GM18870 (cell line): ENCODE data around the gene DLX6.

ENCODE experiments used
- ATAC-seq: cut with Tn5 transposase; IDR thresholded peaks from one replicate; pipeline ENCODE4 v1.9.1; 2021; ENCODE audit warnings: moderate library complexity; ENCODE audit not compliant: unreplicated experiment

The DLX6 gene

DNA sequence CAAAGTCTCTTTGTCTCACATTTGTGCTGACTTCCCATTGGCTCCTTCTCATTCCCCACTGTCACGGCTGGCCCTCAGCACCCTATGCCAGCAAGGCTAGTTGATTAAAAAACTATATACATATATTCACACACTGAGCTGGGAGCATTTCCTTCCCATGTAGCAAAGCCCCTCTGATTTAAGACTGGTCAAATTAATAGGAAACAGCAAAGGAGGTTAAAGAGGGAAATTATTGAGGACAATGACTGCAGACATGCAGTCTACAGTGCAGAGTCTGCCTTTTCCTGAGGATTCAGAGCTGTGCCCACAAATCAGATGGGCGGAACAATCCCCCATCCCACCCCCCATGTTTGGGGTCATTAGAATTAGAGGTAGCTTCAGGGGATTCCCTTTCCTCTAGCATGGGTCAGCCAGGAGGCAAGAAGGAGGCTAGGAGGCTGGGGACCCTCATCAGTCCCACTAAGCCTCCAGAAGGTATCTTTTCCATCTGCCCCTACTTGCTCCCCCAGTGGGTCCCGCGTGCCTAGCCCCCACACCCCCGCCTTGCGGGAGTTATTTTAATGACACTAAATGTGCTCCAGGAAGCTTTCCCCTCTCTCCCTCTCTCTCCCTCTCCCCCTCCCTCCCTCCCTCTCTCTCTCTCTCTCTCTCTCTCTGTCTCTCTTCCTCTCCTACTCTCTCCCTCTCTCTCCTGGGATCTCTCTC, 9.8 kb upstream of the DLX6 start:
- no peak for ATAC-seq

DNA sequence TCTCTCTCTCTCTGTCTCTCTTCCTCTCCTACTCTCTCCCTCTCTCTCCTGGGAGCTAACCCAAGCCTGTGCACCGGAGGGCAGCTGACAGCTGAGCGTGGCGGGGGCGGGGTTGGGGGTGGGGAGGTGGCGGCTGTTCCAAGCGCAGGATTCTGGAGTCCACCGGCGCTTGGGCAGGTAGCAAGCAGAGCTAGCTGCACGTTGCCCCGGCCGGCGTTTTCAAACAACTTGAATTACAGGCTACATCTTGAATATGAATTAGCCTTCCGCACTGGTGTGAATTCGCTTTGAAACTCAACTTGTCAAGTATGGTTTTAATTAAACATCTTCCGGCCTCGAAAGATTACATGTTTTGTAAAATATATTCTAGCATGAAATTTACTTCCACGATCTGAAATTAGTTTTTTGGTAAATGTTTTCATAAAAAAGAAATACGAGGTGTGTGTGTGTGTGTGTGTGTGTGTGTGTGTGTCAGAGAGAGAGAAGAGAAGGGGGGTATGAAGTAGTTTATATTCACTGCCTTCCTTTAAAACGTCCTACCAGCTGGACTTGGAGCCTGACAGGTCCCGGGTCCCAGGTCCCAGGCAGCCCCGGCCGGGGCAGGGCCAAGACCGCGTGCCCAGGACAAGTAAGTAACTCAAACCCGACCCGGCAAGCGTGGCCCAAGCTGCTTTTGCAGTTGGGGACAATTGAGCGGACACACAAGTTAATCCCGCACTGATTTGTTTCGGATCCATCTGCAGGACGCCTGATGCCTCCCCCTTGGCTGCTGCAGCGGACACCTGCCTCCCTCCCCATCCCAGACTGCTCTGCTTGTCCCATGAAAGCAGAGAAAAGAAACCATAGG, 9.0 kb upstream of the DLX6 start:
- no peak for ATAC-seq

DNA sequence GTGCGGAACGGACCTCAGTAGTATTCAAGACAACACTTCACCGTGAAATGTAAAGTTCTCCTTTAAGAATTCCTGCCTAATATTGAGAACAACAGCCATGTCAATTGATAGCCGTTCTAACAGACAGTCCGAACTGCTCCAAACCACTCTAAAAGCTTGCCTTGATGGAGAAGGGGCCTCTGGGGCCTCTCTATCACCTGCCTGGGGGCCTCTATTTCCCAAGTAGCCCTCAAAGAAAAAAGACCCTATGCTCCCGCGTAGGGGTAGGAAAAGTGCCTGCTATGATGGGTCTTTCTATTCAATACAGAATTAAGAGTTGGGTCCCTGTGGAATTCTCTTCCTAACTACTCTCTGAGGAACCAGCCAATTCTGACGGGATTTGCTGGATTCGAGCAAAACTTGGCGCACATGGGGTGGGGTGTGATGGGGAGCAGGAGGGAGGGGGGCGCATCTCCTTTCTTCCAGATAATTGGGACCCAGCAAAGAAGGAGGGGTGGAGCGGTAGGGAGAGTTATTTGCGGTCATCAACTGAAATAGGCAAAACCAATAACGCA, 8.3 kb upstream of the DLX6 start:
- ATAC-seq: no peak

DNA sequence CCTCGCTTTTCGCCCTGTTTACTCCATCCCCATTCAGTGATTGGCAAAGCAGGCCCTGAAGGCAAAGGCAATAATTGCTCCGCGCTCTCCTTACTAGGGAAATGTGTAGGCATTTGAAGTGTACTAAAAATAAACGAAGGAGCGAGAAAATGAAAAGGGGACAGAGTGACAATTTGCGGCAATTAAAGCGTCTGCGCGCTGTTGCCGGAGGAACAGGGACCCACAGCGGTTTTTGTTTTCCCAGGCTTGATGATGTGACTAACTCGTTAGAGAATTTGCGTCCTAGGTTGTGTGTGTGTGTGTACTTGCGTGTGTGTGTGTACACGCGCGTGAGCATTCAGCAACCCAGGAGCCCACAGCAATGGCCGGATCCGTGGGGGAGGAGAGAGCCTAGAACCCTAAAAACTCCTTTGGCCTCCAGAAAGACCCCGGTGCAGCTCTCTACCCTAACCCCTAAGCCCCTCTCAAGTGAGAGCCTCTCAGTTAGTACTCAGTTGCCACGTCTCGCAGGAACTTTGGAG, 7.8 kb upstream of the DLX6 start:
- no peak for ATAC-seq

DNA sequence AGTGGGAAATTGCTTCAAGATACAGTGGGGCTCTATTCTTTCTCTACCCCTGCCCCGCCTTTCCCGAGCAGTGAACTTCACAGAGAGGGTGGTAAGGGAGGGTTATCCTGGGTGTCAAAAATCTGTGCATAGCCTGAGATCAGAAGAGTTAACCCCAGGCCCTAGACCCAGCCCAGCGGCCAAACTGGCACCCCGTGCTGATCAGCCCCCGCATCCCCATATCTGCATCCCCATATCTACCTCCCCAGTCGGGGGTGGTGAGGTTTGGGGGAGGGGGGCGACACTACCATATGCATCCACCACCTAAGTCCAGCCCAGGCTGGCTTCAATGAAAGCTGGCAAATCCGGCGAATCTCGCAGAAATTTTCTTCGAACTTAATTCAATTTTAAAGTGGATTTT, 7.0 kb upstream of the DLX6 start:
- no peak for ATAC-seq

DNA sequence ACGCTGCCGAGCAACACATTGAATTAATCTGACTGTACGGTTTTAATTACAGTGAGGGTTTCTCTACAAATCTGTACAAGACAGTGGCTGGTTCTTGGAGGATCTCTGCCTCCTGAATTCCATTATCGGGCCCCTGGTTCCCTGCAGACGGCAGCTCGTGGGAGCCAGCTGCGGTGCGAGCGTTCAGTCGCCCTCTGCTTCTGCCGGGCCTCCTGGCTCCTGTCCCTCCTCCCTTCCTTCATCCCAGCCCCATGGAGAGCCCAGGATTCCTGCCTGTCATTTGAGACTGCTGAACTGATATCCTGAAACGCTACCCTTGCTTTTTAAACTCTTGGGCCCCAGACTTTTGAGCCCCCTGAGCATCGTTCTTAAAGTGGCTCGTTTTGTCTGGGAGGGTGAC, 6.6 kb upstream of the DLX6 start:
- ATAC-seq: no peak

DNA sequence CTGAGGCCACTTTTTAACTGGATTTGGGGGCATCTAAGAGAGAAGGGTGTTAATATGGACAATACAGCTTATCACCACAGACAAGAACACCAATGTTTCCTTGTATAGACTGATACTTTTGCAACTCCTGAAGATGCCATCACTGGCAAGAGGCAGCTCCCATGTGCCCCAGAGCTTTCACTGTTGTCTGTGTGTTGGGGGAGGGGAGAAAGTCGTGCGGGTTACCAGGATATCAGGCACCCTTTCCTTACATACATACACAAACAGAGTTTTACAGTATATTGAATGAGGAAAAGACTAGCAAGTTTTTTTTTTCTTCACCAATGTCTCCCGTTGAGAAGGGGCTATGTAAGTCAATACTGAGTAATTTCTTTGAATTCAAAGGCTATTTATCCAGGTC, 4.1 kb upstream of the DLX6 start:
- no peak for ATAC-seq

DNA sequence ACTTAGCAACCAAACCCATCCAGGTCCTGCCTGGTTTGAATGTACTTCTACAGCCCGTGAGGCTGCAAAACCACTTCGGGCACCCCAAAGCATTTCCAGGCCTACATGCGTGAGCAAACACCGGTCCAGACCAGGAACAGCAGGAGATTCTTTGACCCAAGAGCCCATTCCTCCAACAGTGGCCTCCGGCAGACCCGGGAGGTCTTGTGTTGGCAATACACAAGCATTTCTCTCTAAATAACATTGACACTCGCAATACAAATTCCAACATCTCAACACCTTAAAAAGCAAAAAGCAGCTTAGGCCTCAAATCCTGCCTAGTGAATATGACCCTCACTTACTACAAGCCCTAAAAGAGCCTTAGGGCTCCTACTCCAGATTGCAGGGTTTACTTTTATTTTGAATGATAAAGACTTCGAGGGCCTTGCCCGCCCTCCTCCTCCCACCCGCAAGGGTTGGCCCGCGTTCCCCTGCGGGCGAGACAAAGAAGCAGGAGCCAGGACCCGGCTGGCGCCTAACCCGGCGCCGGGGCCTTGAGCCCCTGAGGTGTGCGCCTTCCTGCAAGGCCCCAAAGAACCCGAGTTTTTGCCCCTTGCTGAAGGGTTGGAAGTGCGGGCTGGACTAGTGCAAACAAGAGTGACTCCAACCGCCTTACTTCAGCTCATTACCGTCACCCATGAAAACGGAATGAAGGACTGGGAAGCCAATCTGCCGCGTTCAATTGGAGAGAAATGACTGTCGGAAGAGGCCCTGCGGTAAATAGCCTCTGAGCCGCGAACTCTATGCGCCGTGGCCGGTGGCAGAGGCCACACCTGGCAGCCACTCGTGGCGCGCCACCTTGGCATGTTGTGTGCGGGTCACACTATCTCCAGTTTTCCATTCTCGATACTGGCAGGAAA, 3.4 kb upstream of the DLX6 start:
- no peak for ATAC-seq

DNA sequence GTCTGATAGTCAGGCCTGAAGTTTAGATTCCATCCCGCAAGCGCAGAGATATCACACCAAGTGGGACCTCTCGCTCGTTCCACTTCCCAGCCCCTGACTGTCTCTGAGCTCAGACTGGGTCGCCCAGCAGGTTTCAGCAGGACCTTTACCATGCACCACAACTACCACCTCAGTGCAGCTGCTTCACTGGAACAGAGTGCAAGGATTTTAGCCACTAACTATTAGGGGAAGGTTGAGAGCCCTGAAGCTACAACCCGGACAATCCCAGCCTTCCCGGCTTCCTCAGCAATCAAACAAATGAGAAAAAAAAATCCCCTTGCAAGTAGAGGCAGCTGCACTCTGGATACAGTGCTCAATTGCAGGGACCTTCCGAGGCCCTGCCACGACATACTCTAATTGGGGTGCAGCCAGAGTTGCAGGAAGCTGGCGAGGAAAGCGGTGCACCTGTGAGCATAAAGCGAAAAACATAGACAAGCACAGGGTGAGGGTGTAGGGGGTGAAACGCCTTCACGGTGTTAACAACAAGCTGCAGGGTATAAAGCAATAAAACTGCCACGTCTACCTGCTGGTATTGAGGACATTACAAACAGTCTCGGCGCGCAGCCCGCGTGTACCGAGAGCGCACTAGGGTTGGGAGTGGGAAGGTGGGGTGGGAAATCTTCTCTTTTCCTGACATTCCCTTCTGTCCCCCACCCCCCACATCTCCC, 2.6 kb upstream of the DLX6 start:
- ATAC-seq: no peak

DNA sequence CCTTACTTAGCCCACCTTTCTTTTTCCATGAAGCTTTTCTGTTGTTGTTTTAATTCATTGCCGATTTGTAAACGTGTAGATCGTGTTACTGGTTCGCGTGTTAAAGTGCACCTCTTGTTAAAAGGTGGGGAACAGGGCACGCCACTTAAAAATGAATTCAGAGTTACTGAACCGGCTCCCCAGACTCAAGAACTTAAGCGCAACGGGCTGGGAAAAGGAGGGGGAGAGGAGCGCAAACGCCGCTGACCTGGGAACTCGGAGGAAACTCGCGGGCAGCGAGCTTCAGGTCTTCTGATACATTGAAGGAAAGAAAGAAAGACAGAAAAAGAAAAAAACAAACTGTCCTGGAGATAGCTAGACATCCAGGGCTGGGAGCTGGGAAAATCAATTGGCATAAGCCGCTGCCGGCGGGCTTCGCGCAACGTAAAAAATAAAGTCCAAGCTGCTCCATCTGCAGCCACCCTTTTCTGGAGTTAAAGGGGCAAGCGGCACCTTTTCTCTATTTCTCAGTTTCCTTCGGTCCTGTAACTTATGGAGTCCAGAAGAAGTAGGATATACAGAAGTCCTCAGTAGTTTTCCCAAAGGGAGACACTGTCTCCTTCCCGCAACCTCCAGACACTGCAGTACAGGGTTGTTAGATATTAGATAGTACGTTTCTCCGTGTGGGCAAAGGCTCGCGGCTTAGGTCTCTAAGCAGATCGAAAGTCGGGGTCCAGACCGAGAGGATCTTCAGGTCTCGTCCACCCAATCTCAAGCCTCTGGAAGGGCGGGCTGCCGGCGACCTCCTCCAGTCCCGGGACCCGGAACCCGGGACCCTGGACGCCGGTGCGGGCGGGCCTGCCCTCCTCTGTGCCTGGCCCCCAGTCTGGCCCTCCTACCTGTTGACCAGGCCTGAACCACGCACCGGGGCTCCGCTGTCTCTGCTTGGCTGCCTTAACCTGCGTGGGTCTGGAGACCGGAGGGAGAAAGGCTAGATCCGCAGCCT, 1.8 kb upstream of the DLX6 start:
- ATAC-seq: no peak

DNA sequence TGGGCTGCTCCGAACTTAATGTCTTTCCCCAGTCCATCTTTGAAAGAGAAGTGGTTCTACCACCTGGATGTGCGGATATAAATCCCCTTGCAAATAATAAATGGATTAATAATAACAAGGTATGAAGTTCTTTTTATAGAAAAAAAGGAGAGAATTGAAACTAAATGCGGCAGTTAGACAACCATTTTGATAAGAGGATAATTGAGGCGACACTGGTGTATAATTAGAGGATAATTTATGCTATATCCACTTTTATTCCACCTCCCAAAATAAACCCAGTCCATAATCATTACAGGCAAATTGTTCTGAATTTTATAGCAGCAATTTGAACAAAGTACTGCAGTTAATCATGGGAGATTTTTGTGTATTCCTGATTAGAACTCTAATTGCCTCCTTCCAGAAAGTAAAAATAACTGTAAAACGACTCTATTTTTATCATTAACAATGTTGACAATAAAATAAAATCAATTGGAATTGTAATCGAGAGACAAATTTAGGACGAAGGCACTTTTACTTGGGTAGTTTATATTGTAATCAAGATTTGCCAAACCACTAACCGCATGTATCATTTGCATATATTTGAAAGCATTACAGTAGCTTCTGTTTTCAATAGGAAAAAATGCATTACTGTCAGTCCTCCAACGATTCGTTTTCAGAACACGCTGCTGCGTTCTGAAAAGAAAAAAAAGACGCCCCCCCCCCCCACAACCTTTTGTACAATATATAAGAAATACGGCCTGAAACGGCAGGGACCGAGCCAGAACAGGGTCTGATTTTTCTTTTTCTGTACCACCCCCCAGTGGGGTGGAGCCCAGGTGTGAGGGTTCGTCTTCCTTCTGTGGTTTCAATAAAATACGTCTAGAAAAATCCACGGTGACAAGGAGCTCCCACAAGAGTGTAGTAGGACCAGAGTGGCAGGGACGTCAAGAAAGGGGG, 838 bp upstream of the DLX6 start:
- ATAC-seq: no peak

DNA sequence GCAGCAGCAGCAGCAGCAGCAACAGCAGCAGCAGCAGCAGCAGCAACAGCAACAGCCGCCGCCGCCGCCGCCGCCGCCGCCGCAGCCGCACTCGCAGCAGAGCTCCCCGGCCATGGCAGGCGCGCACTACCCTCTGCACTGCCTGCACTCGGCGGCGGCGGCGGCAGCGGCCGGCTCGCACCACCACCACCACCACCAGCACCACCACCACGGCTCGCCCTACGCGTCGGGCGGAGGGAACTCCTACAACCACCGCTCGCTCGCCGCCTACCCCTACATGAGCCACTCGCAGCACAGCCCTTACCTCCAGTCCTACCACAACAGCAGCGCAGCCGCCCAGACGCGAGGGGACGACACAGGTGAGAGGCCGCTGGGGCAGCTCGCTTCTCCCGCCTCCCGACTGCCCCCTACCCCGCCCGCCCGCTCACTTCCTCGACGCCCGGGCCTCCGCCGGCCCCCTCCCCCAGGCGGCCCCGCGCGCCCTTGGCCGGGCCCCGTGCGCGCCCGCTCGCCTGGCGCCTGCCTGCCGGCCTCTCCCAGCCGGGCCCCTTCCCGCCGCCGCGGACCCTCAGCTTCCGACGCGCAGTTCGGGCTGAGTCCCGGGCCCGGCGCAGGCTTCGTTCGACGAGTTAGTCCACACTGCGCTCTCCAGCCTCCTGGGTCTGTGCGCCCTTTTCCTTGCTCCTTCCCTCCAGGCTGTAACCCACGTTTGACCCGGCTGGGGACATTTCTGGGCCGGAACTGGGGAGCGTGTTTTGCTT, 882 bp downstream of the DLX6 start:
- ATAC-seq: no peak

DNA sequence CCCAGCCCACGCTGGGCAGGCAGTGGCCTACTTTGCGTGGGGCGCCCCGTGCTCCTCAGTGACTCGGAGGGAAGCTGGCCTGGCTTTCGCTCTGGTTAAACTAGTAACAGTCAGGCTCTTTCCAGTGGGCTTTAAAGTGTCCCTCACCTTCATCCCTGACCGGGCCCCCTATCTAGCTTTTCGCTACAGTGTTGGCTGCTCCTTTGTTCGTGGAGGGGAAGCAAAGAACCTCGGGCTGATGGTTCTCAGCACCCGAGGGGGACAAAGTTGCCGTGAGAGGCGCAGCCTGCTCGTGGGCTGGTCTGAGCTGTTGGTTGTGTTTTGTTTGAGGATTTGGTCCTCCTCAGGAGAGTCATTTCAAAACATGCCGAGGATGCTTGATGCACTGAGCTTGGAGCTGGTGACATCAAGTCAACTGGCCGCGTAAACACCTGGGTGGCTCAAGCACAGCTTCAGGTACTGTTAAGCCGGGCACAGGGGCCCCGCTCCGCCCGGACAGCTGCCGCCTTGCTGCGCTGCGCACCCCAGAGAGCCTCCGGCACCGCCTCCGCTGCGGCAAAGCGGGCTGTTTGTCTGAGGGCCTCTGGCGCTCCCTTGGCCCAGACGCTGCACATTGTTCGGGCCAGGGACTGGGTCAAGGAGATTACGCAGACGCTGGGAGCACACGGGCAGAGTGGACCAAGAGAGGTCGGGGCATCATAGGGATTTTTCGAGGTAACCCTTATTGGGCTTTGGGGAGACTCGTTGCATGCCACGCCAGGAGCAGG, 1.6 kb downstream of the DLX6 start:
- ATAC-seq: no peak

DNA sequence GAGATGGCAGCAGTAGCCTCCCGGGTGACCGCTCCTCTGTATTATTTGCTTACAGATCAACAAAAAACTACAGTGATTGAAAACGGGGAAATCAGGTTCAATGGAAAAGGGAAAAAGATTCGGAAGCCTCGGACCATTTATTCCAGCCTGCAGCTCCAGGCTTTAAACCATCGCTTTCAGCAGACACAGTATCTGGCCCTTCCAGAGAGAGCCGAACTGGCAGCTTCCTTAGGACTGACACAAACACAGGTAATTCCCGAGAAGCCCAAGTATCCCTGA, 2.2 kb downstream of the DLX6 start:
- no peak for ATAC-seq

DNA sequence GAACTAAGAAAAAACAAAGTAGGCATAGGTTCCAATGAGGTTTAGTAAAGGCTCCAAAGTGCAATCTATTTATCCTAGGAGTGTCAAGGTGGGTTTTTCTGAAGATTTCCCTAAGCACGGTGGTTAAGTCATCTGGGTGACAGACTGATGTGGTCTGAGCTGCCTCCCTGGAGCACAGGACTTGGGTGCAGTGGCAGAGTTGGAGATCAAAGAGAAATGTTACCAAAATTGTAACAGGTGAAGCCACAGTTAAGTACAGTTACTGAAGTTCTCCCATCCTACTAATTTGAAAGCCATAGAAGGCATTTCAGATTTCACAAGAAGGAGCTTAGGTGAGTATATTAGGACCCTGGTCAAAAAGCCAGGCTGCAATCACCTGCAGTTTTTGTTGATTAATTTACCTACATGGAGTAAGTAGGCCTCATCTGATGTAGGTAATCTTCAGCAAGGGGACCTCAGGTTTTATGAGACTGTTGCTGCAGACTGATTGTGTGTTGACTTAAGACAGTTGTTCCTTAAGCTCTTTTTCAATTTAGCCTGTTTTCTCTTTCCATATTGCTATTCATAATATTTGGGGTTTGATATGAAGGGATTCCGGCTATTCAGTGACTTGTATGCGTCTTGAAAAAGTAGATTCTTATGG, 3.0 kb downstream of the DLX6 start:
- no peak for ATAC-seq
